IPS-20b (cell line): ENCODE results near the gene PRDM2.

Source experiments
- H3K27ac ChIP-seq: one replicate; pipeline ENCODE4 v1.5.1; 2013; ENCODE audit warnings: low read length
- H3K27me3 ChIP-seq: 2 replicates; pipeline ENCODE4 v1.6.1; 2013; ENCODE audit warnings: mild to moderate bottlenecking, low read length, inconsistent platforms; ENCODE audit not compliant: insufficient read depth
- H3K36me3 ChIP-seq: 2 replicates; pipeline ENCODE4 v1.6.1; 2013; ENCODE audit warnings: low read depth, mild to moderate bottlenecking, inconsistent platforms, low read length, moderate library complexity; ENCODE audit not compliant: insufficient read depth
- H3K4me1 ChIP-seq: 2 replicates; pipeline ENCODE4 v1.6.1; 2013; ENCODE audit warnings: mild to moderate bottlenecking, control low read depth, inconsistent platforms, low read length, moderate library complexity; ENCODE audit not compliant: insufficient read depth
- H3K4me3 ChIP-seq: 2 replicates; pipeline ENCODE4 v1.5.1; 2013; ENCODE audit warnings: mild to moderate bottlenecking, low read length, inconsistent platforms
- H3K9ac ChIP-seq: 2 replicates; pipeline ENCODE4 v1.6.1; 2013; ENCODE audit warnings: low read depth, mild to moderate bottlenecking, inconsistent platforms, low read length, moderate library complexity
- H3K9me3 ChIP-seq: 2 replicates; pipeline ENCODE4 v1.6.1; 2013; ENCODE audit warnings: mild to moderate bottlenecking, low read depth, low read length, inconsistent platforms; ENCODE audit not compliant: insufficient read depth

The PRDM2 gene

GRCh38 chr1:13700521-13701270 lies 708 bp downstream of the PRDM2 start:
- peaks cover 25% of the 10 kb centered on the region for H3K27me3 ChIP-seq
- peak overlapping the region; percentile 66; the same call in 1 of the 2 replicates for H3K9ac ChIP-seq
- peak overlapping the region; percentile 85 for H3K4me3 ChIP-seq
- no peak overlapping the region for H3K27ac ChIP-seq
- no peaks in the 10 kb centered on the region; the same call in 1 of the 2 replicates for H3K4me1 ChIP-seq
- peaks cover 4% of the 10 kb centered on the region; the same call in 1 of the 2 replicates for H3K9me3 ChIP-seq
- no peaks in the 10 kb centered on the region for H3K36me3 ChIP-seq

- Histone ChIP-seq H3K36me3 (no peaks in the 10 kb centered on the region), H3K9ac (no peak overlapping the region), H3K4me3 (peak overlapping the region; percentile 85), H3K27ac (no peak overlapping the region), H3K4me1 (no peaks in the 10 kb centered on the region; the same call in 1 of the 2 replicates), H3K27me3 (peaks cover 25% of the 10 kb centered on the region), H3K9me3 (peaks cover 4% of the 10 kb centered on the region; the same call in 1 of the 2 replicates)
These were observed 1.3 kb downstream of the PRDM2 start for GRCh38 chr1:13701271-13701640.

GRCh38 chr1:13702425-13703127 lies 2.6 kb downstream of the PRDM2 start:
- H3K27ac ChIP-seq = no peak overlapping the region
- H3K4me3 ChIP-seq = no peak overlapping the region
- peaks cover 25% of the 10 kb centered on the region for H3K27me3 ChIP-seq
- no peaks in the 10 kb centered on the region for H3K36me3 ChIP-seq
- no peak overlapping the region for H3K9ac ChIP-seq
- no peaks in the 10 kb centered on the region; the same call in 1 of the 2 replicates for H3K4me1 ChIP-seq
- H3K9me3 ChIP-seq = peaks cover 2% of the 10 kb centered on the region; the same call in 1 of the 2 replicates

- H3K4me3 ChIP-seq = no peak overlapping the region
- no peaks in the 10 kb centered on the region; the same call in 1 of the 2 replicates for H3K9me3 ChIP-seq
- H3K36me3 ChIP-seq = no peaks in the 10 kb centered on the region
- no peak overlapping the region for H3K27ac ChIP-seq
- H3K4me1 ChIP-seq = no peaks in the 10 kb centered on the region; the same call in 1 of the 2 replicates
- H3K9ac ChIP-seq = no peak overlapping the region
- H3K27me3 ChIP-seq = peaks cover 25% of the 10 kb centered on the region
These were observed 3.1 kb downstream of the PRDM2 start for GRCh38 chr1:13703128-13703513.

- Histone ChIP-seq H3K36me3 (no peaks in the 10 kb centered on the region), H3K27me3 (peaks cover 25% of the 10 kb centered on the region), H3K27ac (no peak overlapping the region), H3K4me3 (no peak overlapping the region), H3K4me1 (no peaks in the 10 kb centered on the region; the same call in 1 of the 2 replicates), H3K9me3 (no peaks in the 10 kb centered on the region), H3K9ac (no peak overlapping the region)
These were observed 3.8 kb downstream of the PRDM2 start for GRCh38 chr1:13703558-13704490.

GRCh38 chr1:13706046-13706445 lies 6.1 kb downstream of the PRDM2 start:
- Histone ChIP-seq H3K4me3 (no peak overlapping the region), H3K27ac (no peak overlapping the region), H3K9me3 (no peaks in the 10 kb centered on the region), H3K36me3 (no peaks in the 10 kb centered on the region), H3K4me1 (no peaks in the 10 kb centered on the region), H3K9ac (no peak overlapping the region), H3K27me3 (peaks cover 8% of the 10 kb centered on the region)

- no peak overlapping the region for H3K9ac ChIP-seq
- H3K4me3 ChIP-seq = no peak overlapping the region
- H3K27ac ChIP-seq = no peak overlapping the region
- no peaks in the 10 kb centered on the region for H3K27me3 ChIP-seq
- H3K9me3 ChIP-seq = no peaks in the 10 kb centered on the region
- H3K4me1 ChIP-seq = no peaks in the 10 kb centered on the region
- no peaks in the 10 kb centered on the region for H3K36me3 ChIP-seq
These were observed 7.2 kb downstream of the PRDM2 start for GRCh38 chr1:13707164-13707563.

- H3K9ac ChIP-seq = no peak overlapping the region
- no peaks in the 10 kb centered on the region for H3K4me1 ChIP-seq
These were observed 8.5 kb downstream of the PRDM2 start for GRCh38 chr1:13708380-13708982.

GRCh38 chr1:13710086-13710485 lies 10.1 kb downstream of the PRDM2 start:
- Histone ChIP-seq H3K36me3 (no peaks in the 10 kb centered on the region), H3K27ac (no peak overlapping the region), H3K9me3 (no peaks in the 10 kb centered on the region), H3K4me1 (no peaks in the 10 kb centered on the region), H3K4me3 (no peak overlapping the region), H3K27me3 (no peaks in the 10 kb centered on the region), H3K9ac (no peak overlapping the region)

More at GRCh38 chr1:13708380-13708982, 8.5 kb downstream of the PRDM2 start:
- no peaks in the 10 kb centered on the region for H3K36me3 ChIP-seq
- H3K27me3 ChIP-seq = no peaks in the 10 kb centered on the region
- H3K27ac ChIP-seq = no peak overlapping the region
- H3K4me3 ChIP-seq = no peak overlapping the region
- H3K9me3 ChIP-seq = no peaks in the 10 kb centered on the region

GRCh38 chr1:13714851-13715250 lies 14.9 kb downstream of the PRDM2 start:
- Histone ChIP-seq H3K9ac (no peak overlapping the region), H3K27me3 (peaks cover 18% of the 10 kb centered on the region; the same call in 1 of the 2 replicates), H3K36me3 (no peaks in the 10 kb centered on the region), H3K4me3 (no peak overlapping the region), H3K9me3 (no peaks in the 10 kb centered on the region), H3K27ac (no peak overlapping the region), H3K4me1 (no peaks in the 10 kb centered on the region)
